ENCODE results near the gene DISC1.

The DISC1 gene

DNA sequence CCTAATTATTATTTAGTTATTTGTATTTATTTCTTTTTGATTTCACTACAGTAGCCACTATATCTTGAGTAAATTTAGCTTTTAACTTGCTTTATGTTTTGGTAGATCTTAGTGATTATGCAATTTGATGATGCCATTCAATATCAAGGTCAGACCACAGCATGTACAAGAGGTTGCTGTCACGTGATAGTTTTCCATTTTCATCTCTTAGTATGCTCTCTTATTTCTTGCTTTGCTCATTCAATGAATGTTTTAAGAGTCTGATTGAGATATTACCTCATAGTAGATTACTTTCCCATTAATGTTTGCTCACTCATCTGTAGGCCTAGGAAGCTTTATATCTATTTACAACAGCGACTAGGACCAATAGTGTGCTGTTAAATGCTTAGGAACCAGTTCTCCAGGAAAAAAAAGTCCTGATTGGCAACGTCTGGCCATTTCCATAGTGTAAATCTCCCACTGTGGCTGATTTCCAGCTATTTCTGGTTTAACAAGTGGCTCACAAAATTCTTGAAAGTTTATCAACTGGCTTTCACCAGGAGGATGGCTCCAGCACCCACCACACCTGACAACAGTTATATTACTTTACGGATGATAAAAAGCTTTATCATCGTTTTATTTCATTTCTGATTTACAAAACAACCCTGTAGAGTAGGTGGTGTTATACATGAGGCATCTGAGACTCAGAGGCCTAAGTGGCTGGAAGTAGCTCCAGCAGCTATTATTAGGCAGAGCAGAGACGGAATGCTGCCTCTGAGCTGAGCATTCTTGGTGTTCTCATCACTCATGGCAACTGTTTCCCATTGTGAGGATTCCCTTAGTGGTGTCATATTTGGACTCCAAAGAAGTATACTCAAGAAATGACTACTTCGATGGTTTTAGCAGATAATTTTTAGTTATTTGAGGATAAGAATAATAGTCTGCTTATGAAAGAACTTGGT, 235.2 kb downstream of the DISC1 start:
- no peak for DNase-seq

DNA sequence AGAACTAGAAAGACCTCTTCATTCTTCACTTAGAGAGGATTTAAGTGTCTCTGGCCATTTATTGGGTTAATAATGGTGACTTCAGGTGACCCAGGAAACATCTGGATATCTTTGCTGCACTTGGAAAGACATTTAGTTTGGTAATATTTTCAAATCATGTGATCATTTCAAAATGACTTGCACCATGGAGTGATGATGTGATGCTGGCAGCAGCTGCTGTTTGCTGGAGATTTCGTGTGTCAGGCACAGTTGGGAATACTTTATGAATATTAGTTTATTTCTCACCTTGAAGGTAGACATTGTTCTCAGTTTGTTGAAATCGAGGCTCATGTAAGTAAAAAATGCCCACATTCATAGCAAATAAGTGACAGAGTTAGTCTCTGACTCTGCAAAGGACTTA, 236.0 kb downstream of the DISC1 start:
- no peak for DNase-seq

DNA sequence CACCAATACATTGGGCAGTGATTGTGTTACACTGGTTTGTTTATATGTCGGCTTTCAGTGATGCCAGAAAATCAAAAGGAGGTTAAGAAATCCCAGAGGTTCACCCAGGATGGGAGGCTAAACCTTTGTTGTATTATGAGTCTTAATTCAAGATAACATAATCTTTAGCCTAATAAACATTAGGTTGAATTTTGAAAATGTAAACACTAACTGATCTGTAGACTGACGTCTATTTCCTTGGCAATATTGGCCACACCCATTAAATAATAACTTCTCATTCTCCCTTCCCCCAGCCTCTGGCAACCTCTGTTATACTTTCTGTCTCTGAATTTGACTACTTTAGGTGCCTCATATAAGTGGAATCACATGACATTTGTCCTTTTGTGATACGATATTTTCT, 238.7 kb downstream of the DISC1 start:
- DNase-seq = no peak

- peak; percentile 44 to 53 for DNase-seq
Observed at GRCh38 chr1:231866392-231867331, 240.1 kb downstream of the DISC1 start.

GRCh38 chr1:231867607-231868006, 241.0 kb downstream of the DISC1 start:
- no peak for DNase-seq

DNA sequence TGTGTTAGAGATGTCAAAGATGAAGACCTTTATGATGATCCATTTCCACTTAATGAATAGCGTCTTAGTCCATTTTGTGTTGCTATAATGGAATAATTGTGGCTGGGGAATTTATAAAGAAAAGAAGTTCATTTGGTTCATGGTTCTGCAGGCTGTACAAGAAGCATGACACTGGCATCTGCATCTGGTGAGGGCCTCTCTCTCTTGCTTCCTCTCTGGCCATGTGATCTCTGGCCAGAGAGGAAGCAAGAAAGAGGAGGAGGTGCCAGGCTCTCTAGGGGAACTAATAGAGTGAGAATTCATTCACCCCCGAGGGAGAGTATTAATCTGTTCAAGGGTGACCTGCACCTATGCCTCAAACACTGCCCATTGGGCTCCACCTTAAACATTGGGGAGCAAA, 242.8 kb downstream of the DISC1 start:
- DNase-seq = peak; percentile 44 to 67

DNA sequence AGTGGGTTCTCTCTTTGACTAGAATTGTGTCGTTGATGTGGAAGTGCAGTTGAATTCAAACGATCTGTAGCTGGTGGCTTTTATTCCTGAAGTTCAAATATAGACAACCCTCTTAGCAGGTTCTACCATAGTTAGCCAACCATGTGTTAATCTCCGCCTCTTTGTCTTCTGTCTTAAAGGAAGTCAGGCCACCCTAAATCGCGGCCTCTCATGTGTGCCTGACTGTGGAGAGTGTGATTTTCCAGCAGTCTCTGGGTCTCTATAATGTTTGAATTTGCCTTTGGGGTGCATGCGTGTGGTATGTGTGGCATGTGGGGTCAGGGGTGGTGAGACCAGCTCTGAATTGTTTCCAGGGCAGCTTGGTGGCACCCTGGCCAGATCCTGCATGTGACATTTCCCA, 244.9 kb downstream of the DISC1 start:
- DNase-seq = no peak

GRCh38 chr1:231871878-231872277, 245.3 kb downstream of the DISC1 start:
- no peak for DNase-seq

GRCh38 chr1:231872461-231872910, 245.9 kb downstream of the DISC1 start:
- no peak for DNase-seq

GRCh38 chr1:231878737-231879136, 252.1 kb downstream of the DISC1 start:
- no peak for DNase-seq

GRCh38 chr1:231879296-231879695, 252.7 kb downstream of the DISC1 start:
- DNase-seq = no peak

GRCh38 chr1:231882333-231882732, 255.7 kb downstream of the DISC1 start:
- no peak for DNase-seq

GRCh38 chr1:231882790-231883189, 256.2 kb downstream of the DISC1 start:
- DNase-seq = no peak

DNA sequence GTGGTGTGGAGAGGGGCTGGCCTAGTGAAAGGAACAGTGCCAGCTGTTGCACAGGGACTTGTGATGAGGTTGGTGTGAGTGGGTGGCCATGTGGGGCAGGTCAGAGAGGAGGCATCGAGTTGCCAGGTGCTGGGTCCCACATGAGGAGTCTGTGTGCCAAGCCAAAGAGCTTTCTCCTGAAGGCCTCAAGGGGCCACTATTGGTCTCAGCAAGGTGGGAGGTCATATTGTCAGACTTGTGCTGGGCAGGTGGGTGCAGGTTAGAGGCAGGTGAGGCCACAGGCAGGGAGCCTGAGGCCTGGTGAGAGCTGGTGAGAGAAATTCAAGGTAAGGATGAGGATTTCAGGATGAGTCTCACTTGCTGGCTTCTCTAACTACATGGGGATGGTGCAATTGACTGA, 256.8 kb downstream of the DISC1 start:
- DNase-seq = no peak

DNA sequence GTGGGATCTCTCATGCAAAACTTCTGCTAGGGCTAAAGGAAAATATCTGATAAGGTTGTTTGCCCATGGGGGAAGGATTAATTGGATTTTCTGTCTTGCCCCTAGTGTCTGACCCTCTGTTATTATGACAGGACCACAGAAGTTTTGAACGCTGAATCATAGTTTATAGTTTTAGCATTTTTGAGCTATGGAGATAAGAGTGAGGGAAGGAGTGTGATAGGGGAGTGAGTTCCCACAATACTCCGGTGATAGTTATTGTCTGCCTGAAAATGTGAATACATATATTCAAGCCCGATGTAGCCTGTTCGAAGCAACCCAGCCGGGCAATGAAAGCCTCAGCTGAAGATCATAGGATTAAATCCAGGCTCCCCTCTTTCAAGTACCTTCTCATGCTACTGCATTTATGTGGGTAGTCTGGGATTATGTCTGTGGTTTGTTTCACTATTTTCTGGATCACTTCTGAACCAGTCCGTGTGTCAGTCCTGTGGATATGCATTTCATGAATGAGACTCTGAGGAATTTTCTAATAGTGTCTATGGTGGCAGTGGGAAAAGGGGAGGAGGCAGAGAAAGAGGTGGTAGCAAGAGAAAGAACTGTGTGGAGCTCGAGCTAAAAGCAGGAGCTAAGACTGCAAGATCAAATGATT, 258.7 kb downstream of the DISC1 start:
- no peak for DNase-seq

- DNase-seq = no peak
Observed at GRCh38 chr1:231887166-231887565, 260.6 kb downstream of the DISC1 start.

DNA sequence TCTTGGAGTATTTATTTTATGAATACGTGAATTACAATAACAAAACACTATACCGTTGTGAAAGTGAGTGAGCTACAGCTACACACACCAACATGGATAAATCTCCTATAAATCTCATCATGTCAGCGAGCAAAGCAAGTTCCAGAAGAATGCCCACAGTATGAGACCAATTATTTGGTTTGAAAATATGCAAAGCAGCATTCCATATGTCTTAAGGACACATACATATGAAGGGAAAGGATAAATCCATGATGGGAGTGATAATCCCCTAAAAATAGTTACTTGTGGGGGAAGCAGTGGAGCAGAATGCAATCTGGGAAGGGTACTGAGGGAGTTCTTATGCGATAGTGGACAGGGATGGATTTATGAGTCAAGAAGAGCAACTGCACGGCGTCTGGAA, 261.3 kb downstream of the DISC1 start:
- no peak for DNase-seq

DNA sequence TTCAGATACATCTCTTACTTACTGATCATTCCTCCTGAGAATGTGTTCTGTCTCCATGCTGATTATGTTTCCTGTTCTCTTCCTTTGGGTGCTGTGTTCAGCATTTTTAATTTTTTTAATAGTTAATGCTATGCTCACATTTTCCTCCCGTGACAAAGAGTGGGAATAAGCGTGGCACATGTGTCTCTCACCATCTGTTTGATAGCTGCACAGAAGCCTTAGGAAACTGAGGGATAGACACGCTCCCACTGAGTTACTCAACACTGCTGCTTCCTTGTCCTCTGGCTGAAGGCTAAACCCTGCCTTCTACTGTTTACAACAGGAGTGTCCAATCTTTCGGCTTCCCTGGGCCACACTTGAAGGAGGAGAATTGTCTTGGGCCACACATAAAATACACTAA, 264.2 kb downstream of the DISC1 start:
- DNase-seq = no peak

- no peak for DNase-seq
Observed at GRCh38 chr1:231893400-231894102, 267.0 kb downstream of the DISC1 start.

- no peak for DNase-seq
Observed at GRCh38 chr1:231896806-231897205, 270.2 kb downstream of the DISC1 start.

- no peak for DNase-seq
Observed at GRCh38 chr1:231899046-231899445, 272.5 kb downstream of the DISC1 start.

DNA sequence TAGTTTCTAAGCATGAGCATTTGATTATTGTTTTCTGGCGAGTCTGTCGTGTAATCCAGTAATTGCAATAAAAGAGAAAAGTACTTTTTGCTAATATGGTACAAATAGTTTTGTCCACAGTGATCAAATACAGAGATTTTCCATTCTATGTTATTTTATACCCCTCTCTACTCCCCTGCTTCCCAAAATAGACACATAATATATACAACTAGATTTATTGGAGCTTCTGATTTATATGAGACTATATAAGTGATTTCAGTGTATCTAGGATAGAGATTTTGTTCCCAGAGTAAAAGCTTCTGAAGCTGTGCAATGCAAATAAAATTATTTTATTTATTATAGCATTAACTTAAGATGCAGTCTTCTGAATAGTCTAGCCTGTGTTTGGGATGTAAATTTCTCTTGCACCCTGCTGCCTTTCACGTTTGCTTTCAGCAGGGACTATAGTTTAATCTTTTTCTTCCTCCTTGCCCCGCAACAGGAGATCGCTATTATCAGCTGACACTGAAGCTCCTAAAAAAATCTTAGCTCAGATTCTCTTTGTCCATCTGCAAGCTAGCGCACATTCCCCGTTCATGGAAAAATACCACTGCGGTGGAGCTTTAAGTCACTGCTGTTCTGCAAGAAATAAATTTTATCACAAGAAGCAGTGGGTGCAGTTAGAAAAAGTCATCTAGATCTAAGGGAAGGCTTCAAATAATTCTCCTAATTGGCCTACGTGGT, 273.3 kb downstream of the DISC1 start:
- DNase-seq = no peak

Data from AML-193 (cell line).